Mammary epithelial cell (primary cell): ENCODE results near the gene BBIP1.

Experiments
- CTCF ChIP-seq, 2 donors: IDR thresholded peaks in 1 of 2; conservative IDR thresholded peaks in 1 of 2; 2 replicates each; pipeline ENCODE4 v1.5.1; 2011 to 2012; ENCODE audit warnings: inconsistent platforms in 2 of 2, low read length in 2 of 2, mild to moderate bottlenecking in 2 of 2, control low read depth in 1 of 2, low read depth in 1 of 2; ENCODE audit not compliant: insufficient read depth in 1 of 2; ENCODE audit errors: extremely low read depth in 1 of 2
- EZH2 ChIP-seq: IDR thresholded peaks from 2 replicates; pipeline ENCODE4 v1.6.1; 2012; ENCODE audit warnings: low read length, inconsistent platforms, borderline replicate concordance

GRCh38 chr10:110966146-110966545 lies 47.2 kb upstream of the BBIP1 start:
- TF ChIP-seq CTCF (conservative IDR thresholded peaks at IDR 0.05 in 1 of 2, IDR thresholded peaks at IDR 0.05 in 1 of 2; ENCODE audit: extremely low read depth in 1 of 2, insufficient read depth in 1 of 2, low read depth in 1 of 2, low read length in 2 of 2) (no peak), EZH2 (no peak)
